GM12878 (cell line): ENCODE results near the gene ARID3B. TPM values are rescaled to one million over a fixed set of nuclear protein-coding genes. Genes with fewer than 3 reads are reported as not detected.

Experiments used
- ATAC-seq: fragments of 200-7000 bp; cut with Tn5 transposase; 3 replicates; pipeline ENCODE4 v1.9.1; 2020; ENCODE audit warnings: mild to moderate bottlenecking, moderate library complexity
- BruUV-seq: library from RNA; stranded (reverse); fragments of 400-500 nt; replicated peaks from 2 replicates; lab custom pipeline; 2021; lab: Mats Ljungman, UMichigan
- CTCF ChIA-PET: fragments of 300-600 bp; sonication (Branson Sonifier 250); formaldehyde crosslinking; extraction: SDS; loops from one replicate; lab custom pipeline; 2021; ENCODE audit warnings: inconsistent platforms; lab: Yijun Ruan, JAX
- POLR2A ChIA-PET: fragments of 350-600 bp; formaldehyde crosslinking; extraction: SDS; loops from one replicate; lab custom pipeline; 2021; ENCODE audit warnings: inconsistent platforms; lab: Charles Lee
- RAD21 ChIA-PET: fragments of 300-600 bp; sonication (Branson Sonifier 250); formaldehyde crosslinking; loops from one replicate; lab custom pipeline; 2023; ENCODE audit warnings: antibody characterized with exemption; ENCODE audit not compliant: unreplicated experiment; lab: Charles Lee
- SMC1A ChIA-PET: fragments of 300-600 bp; sonication (Branson Sonifier 250); formaldehyde crosslinking; loops from one replicate; lab custom pipeline; 2023; ENCODE audit not compliant: unreplicated experiment, uncharacterized antibody; lab: Charles Lee
- DNase-seq: peaks from one replicate; pipeline ENCODE4 v3.0.0-alpha.2; 2011; ENCODE audit warnings: low read depth, low spot score
- FAIRE-seq: peaks from 3 replicates; lab custom pipeline; 2011; peaks lifted over from hg19 to GRCh38; lab: Jason Lieb, UNC
- H2AFZ ChIP-seq: 2 replicates; pipeline ENCODE4 v1.6.0; 2011; ENCODE audit warnings: low read depth, low read length, control low read depth; ENCODE audit not compliant: control insufficient read depth
- H3K27ac ChIP-seq: 2 replicates; pipeline ENCODE4 v1.5.1; 2011; ENCODE audit warnings: control low read depth; ENCODE audit not compliant: control insufficient read depth, insufficient read depth
- H3K27me3 ChIP-seq, 2 experiments: replicated peaks in 1 of 2; 2 replicates each; pipeline versions ENCODE4 v1.6.0 to v1.6.1; 2011; ENCODE audit warnings: low read length in 1 of 2; ENCODE audit not compliant: control insufficient read depth in 2 of 2, insufficient read depth in 2 of 2
- H3K36me3 ChIP-seq, 2 experiments: 2 replicates each; pipeline ENCODE4 v1.5.1; 2011; ENCODE audit warnings: low read length in 1 of 2; ENCODE audit not compliant: control insufficient read depth in 2 of 2, insufficient read depth in 2 of 2
- H3K4me1 ChIP-seq: 2 replicates; pipeline ENCODE4 v1.6.1; 2011; ENCODE audit warnings: mild to moderate bottlenecking, low read length, moderate library complexity, mixed read lengths; ENCODE audit not compliant: control insufficient read depth, insufficient read depth
- H3K4me2 ChIP-seq: 2 replicates; pipeline ENCODE4 v1.6.0; 2011; ENCODE audit warnings: control low read depth; ENCODE audit not compliant: control insufficient read depth, insufficient read depth
- H3K4me3 ChIP-seq: fragments of 200-600 bp; sonication (generic); 2 replicates; pipeline ENCODE4 v1.5.1; 2016
- H3K79me2 ChIP-seq: 2 replicates; pipeline ENCODE4 v1.6.0; 2011; ENCODE audit warnings: low read length; ENCODE audit not compliant: control insufficient read depth, insufficient read depth
- H3K9ac ChIP-seq: 2 replicates; pipeline ENCODE4 v1.8.0; 2011; ENCODE audit warnings: low read length, control low read depth, mixed read lengths; ENCODE audit not compliant: control insufficient read depth, insufficient read depth
- H3K9me3 ChIP-seq: replicated peaks from 3 replicates; pipeline ENCODE4 v1.5.1; 2011; ENCODE audit warnings: mild to moderate bottlenecking, low read length; ENCODE audit not compliant: control insufficient read depth, insufficient read depth
- H4K20me1 ChIP-seq: 2 replicates; pipeline ENCODE4 v1.6.0; 2011; ENCODE audit not compliant: control insufficient read depth, insufficient read depth
- CEBPZ ChIP-seq: fragments of 150-350 bp; IDR thresholded peaks from 2 replicates; pipeline ENCODE4 v1.6.1; 2016; ENCODE audit warnings: low read depth, low read length
- PBX3 ChIP-seq: IDR thresholded peaks from 2 replicates; pipeline ENCODE4 v1.6.1; 2011; ENCODE audit warnings: mild to moderate bottlenecking, low read depth, low read length, moderate library complexity; ENCODE audit not compliant: insufficient replicate concordance
- PKNOX1 ChIP-seq: fragments of 450-650 bp; IDR thresholded peaks from 2 replicates; pipeline ENCODE4 v1.6.1; 2016; ENCODE audit warnings: mild to moderate bottlenecking
- ZBTB11 ChIP-seq: fragments of 450-650 bp; formaldehyde crosslinking; IDR thresholded peaks from 2 replicates; pipeline ENCODE4 v1.5.0; 2022; ENCODE audit warnings: mild to moderate bottlenecking, missing genetic modification characterization
- WGBS: methylation state at CpG from one replicate; pipeline ENCODE4 v1.1.6; 2016; ENCODE audit warnings: low lambda C conversion rate; ENCODE audit not compliant: insufficient replicate concordance, insufficient coverage; ENCODE audit errors: missing lambda C conversion rate; 5-methylcytosine and 5-hydroxymethylcytosine counted together
- in situ Hi-C: fragments of 300-500 bp; cut with MboI; formaldehyde crosslinking; loops from 9 replicates; pipeline ENCODE4 v1.14.3; 2018; ENCODE audit warnings: mixed read lengths
- intact Hi-C: fragments of 100-400 bp; cut with micrococcal nuclease; formaldehyde crosslinking; loops from one replicate; pipeline ENCODE4 v1.14.2; 2022; ENCODE audit not compliant: unreplicated experiment
- polyA plus RNA-seq, 11 experiments: library from polyadenylated mRNA; depleted of rRNA in 4 of 11; unstranded in 6 of 11; stranded (reverse) in 5 of 11; fragments of >200 nt; fragmentation: Nextera tagmentation in 4 of 11; fragmentation: Illumina TruSeq in 1 of 11; extraction: Ambion mirVana in 4 of 11; extraction: Trizol in 1 of 11; gene quantifications; 1 replicate in 1 of 11; 2 replicates in 10 of 11; pipeline versions ENCODE4 v1.2.1 to v1.2.3, GENCODE V29; 2011 to 2016; ENCODE audit warnings: inconsistent platforms in 2 of 11, missing spikeins in 2 of 11, low read depth in 1 of 11
- total RNA-seq, 4 experiments: library from RNA; depleted of rRNA in 3 of 4; stranded (reverse); fragments of >200 nt in 3 of 4; fragmentation: Illumina TruSeq in 1 of 4; extraction: Trizol in 1 of 4; gene quantifications; 2 replicates each; pipeline versions ENCODE4 v1.2.1 to v1.2.3, GENCODE V29; 2013 to 2021

Gene ARID3B
- total and polyA plus RNA-seq, 10 of the 15 experiments (the other 5 are each of a cell fraction or from before 2014, with no cell fraction given) = 1.1 to 33.4 (median 24.0) TPM

GRCh38 chr15:74497584-74497983 is 43.4 kb upstream of the ARID3B start:
- ATAC-seq (peak; percentile 75), FAIRE-seq (no peak), DNase-seq (peak; percentile 26)
- TF ChIP-seq PKNOX1 (peak; percentile 94), PBX3 (peak; percentile 73), ZBTB11 (CRISPR knock-in tag) (no peak), CEBPZ (no peak)
- ChIA-PET SMC1A (interaction anchor here (0.7 to 1.1 kb wide), 2 partner anchors 20 to 37 kb away, joined by 3 read pairs; no protein-coding TSS in a partner anchor), RAD21 (no interaction called here), CTCF (interaction anchor here (0.7 to 1.3 kb wide), 2 partner anchors 8 to 123 kb away, joined by 3 read pairs; no protein-coding TSS in a partner anchor), POLR2A (no interaction called here)
- no peaks in the 10 kb centered on the region for H3K9me3 ChIP-seq
- H3K4me1 ChIP-seq = no peaks in the 10 kb centered on the region
- no peaks in the 10 kb centered on the region for H3K27me3 ChIP-seq
- no peak overlapping the region for H2AFZ ChIP-seq
- H3K4me2 ChIP-seq = no peak overlapping the region
- H3K27ac ChIP-seq = no peak overlapping the region
- TSS peak; percentile 40 for BruUV-seq
- H3K79me2 ChIP-seq = no peaks in the 10 kb centered on the region
- in situ Hi-C loops (no loop called here), intact Hi-C loops (no loop called here)
- 50% methylated on average over 2 of the region's 2 CpGs for WGBS
- no peaks in the 10 kb centered on the region for H4K20me1 ChIP-seq
- no peak overlapping the region for H3K9ac ChIP-seq
- no peaks in the 10 kb centered on the region for H3K36me3 ChIP-seq
- no peak overlapping the region for H3K4me3 ChIP-seq
